ENCODE results near the gene COL7A1. TPM values are rescaled to one million over a fixed set of nuclear protein-coding genes. Genes with fewer than 3 reads are reported as not detected.
"Not testable (repeated sequence)": the region's sequence is repeated elsewhere in the genome, so short reads cannot be mapped to it uniquely, and the experiment has no call there.

The COL7A1 gene
- polyA plus RNA-seq, 1 donor: 9.3 TPM

GRCh38 chr3:48543271-48543866 lies 51.8 kb downstream of the COL7A1 start:
- no peak for DNase-seq

- DNase-seq: no peak
Measured at GRCh38 chr3:48538451-48538850, 56.7 kb downstream of the COL7A1 start.

- DNase-seq: no peak
Measured at GRCh38 chr3:48536785-48537184, 58.3 kb downstream of the COL7A1 start.

- DNase-seq: no peak
Measured at GRCh38 chr3:48536116-48536515, 59.0 kb downstream of the COL7A1 start.

GRCh38 chr3:48535578-48535977 lies 59.6 kb downstream of the COL7A1 start:
- DNase-seq: no peak

GRCh38 chr3:48532977-48533337 lies 62.2 kb downstream of the COL7A1 start:
- no peak for DNase-seq

GRCh38 chr3:48532271-48532976 lies 62.7 kb downstream of the COL7A1 start:
- no peak for DNase-seq

GRCh38 chr3:48530701-48531100 lies 64.4 kb downstream of the COL7A1 start:
- DNase-seq: not testable (repeated sequence)

GRCh38 chr3:48528754-48529153 lies 66.4 kb downstream of the COL7A1 start:
- DNase-seq: no peak

- DNase-seq: no peak
Measured at GRCh38 chr3:48528048-48528447, 67.1 kb downstream of the COL7A1 start.

- no peak for DNase-seq
Measured at GRCh38 chr3:48524970-48525369, 70.2 kb downstream of the COL7A1 start.

GRCh38 chr3:48521635-48522034 lies 73.5 kb downstream of the COL7A1 start:
- no peak for DNase-seq

- no peak for DNase-seq
Measured at GRCh38 chr3:48519277-48519643, 75.9 kb downstream of the COL7A1 start.

- DNase-seq: no peak
Measured at GRCh38 chr3:48518638-48519276, 76.4 kb downstream of the COL7A1 start.

- DNase-seq: no peak
Measured at GRCh38 chr3:48518069-48518468, 77.1 kb downstream of the COL7A1 start.

- no peak for DNase-seq
Measured at GRCh38 chr3:48516571-48516970, 78.6 kb downstream of the COL7A1 start.

- no peak for DNase-seq
Measured at GRCh38 chr3:48514431-48515227, 80.5 kb downstream of the COL7A1 start.

Other genes with a start within 250 kb of the COL7A1 start
- gene FBXW12, start 223.1 kb downstream of the COL7A1 start, polyA plus RNA-seq (ENCODE audit: insufficient read length): 0.14 TPM
- gene PLXNB1, start 165.2 kb downstream of the COL7A1 start, polyA plus RNA-seq (ENCODE audit: insufficient read length): 32.2 TPM
- 16.5 TPM for gene CCDC51, start 155.2 kb downstream of the COL7A1 start, polyA plus RNA-seq (ENCODE audit: insufficient read length)
- gene TMA7, start 155.1 kb downstream of the COL7A1 start, polyA plus RNA-seq (ENCODE audit: insufficient read length): 187 TPM
- gene ATRIP, start 148.6 kb downstream of the COL7A1 start, polyA plus RNA-seq (ENCODE audit: insufficient read length): 7.6 TPM
- 62.4 TPM for gene SHISA5, start 91.2 kb downstream of the COL7A1 start, polyA plus RNA-seq (ENCODE audit: insufficient read length)
- 6.7 TPM for gene PFKFB4, start 38.5 kb downstream of the COL7A1 start, polyA plus RNA-seq (ENCODE audit: insufficient read length)
- gene UCN2, start 31.5 kb downstream of the COL7A1 start, polyA plus RNA-seq (ENCODE audit: insufficient read length): 0.26 TPM
- 180 TPM for gene UQCRC1, start 14.3 kb upstream of the COL7A1 start, polyA plus RNA-seq (ENCODE audit: insufficient read length)
- not detected for gene TMEM89, start 26.4 kb upstream of the COL7A1 start, polyA plus RNA-seq (ENCODE audit: insufficient read length)
- gene SLC26A6, start 40.1 kb upstream of the COL7A1 start, polyA plus RNA-seq (ENCODE audit: insufficient read length): 8.8 TPM
- 0.36 TPM for gene CELSR3, start 67.6 kb upstream of the COL7A1 start, polyA plus RNA-seq (ENCODE audit: insufficient read length)
- gene NCKIPSD, start 90.6 kb upstream of the COL7A1 start, polyA plus RNA-seq (ENCODE audit: insufficient read length): 7.5 TPM
- gene IP6K2, start 121.9 kb upstream of the COL7A1 start, polyA plus RNA-seq (ENCODE audit: insufficient read length): 85.4 TPM